Uterus (tissue), 2 donors: ENCODE measurements around the gene MAT2A.

Source experiments
- CTCF ChIP-seq, 4 experiments: fragments of 200-600 bp in 2 of 4; fragments of 450-650 bp in 2 of 4; sonication (generic) in 2 of 4; IDR thresholded peaks; one replicate each; pipeline ENCODE4 v1.5.1; 2016 to 2019; ENCODE audit warnings: antibody characterized with exemption in 4 of 4, mild to moderate bottlenecking in 2 of 4, moderate library complexity in 1 of 4
- POLR2A ChIP-seq, 2 donors: fragments of 450-650 bp; IDR thresholded peaks; one replicate each; pipeline ENCODE4 v1.6.1; 2016; ENCODE audit warnings: antibody characterized with exemption in 2 of 2, mild to moderate bottlenecking in 1 of 2, moderate library complexity in 1 of 2

DNA sequence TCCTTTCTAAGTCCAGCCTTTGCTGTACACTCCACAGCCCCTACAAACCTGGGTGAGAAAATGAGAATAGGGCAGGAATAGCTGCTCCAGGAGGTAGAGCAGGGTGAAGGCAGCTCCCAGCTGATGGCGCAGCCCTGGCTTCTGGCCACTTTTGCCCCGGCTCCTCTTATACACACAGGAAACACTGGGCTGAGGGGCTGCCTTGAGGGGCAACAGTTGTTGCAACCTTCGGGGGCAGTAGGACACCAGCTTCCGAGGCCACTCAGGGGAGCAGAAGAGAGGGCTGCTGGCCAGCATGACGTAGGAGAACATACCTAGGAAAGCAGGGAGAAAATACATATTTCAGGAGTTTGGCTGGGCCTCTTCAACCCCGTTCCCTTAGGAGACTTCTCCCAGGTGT, 14.2 kb downstream of the MAT2A start:
- TF ChIP-seq CTCF (IDR thresholded peaks at IDR 0.05) (no peak), POLR2A (IDR thresholded peaks at IDR 0.05) (no peak)
